ENCODE measurements around the gene LUZP2.

GRCh38 chr11:24489477-24489876 lies 7.4 kb upstream of the LUZP2 start:
- no peak for TF ChIP-seq CTCF (IDR thresholded peaks at IDR 0.05; ENCODE audit: low read depth, low read length, poor library complexity, severe bottlenecking)
- no peak for TF ChIP-seq EZH2phosphoT487 (IDR thresholded peaks at IDR 0.05; ENCODE audit: borderline replicate concordance, low read length)

Measured in DOHH2 (cell line).